ENCODE results near the gene CNTFR.

CNTFR gene

GRCh38 chr9:34585946-34586669 lies 3.4 kb downstream of the CNTFR start:
- no peak overlapping the region for H3K27ac ChIP-seq
- TF ChIP-seq CTCF (IDR thresholded peaks at IDR 0.05), result no peak
- DNase-seq (ENCODE audit: low spot score), result no peak
- no peak overlapping the region for H3K4me3 ChIP-seq

GRCh38 chr9:34584970-34585369 lies 4.6 kb downstream of the CNTFR start:
- H3K27ac ChIP-seq, result no peak overlapping the region
- H3K4me3 ChIP-seq, result no peak overlapping the region
- TF ChIP-seq CTCF (IDR thresholded peaks at IDR 0.05), result no peak
- DNase-seq (ENCODE audit: low spot score), result no peak

GRCh38 chr9:34582787-34583186 lies 6.7 kb downstream of the CNTFR start:
- no peak overlapping the region for H3K27ac ChIP-seq
- no peak overlapping the region for H3K4me3 ChIP-seq
- DNase-seq (ENCODE audit: low spot score), result no peak
- no peak for TF ChIP-seq CTCF (IDR thresholded peaks at IDR 0.05)

GRCh38 chr9:34581318-34581717 lies 8.2 kb downstream of the CNTFR start:
- no peak for DNase-seq (ENCODE audit: low spot score)
- TF ChIP-seq CTCF (IDR thresholded peaks at IDR 0.05), result no peak
- H3K4me3 ChIP-seq, result no peak overlapping the region
- H3K27ac ChIP-seq, result no peak overlapping the region

- no peak overlapping the region for H3K4me3 ChIP-seq
- H3K27ac ChIP-seq, result no peak overlapping the region
- no peak for TF ChIP-seq CTCF (IDR thresholded peaks at IDR 0.05)
- no peak for DNase-seq (ENCODE audit: low spot score)
These were observed 9.2 kb downstream of the CNTFR start for GRCh38 chr9:34580358-34580757.

- Histone ChIP-seq H3K27ac (no peak overlapping the region), H3K4me3 (no peak overlapping the region)
- TF ChIP-seq CTCF (IDR thresholded peaks at IDR 0.05), result no peak
- DNase-seq (ENCODE audit: low spot score), result no peak
These were observed 9.7 kb downstream of the CNTFR start for GRCh38 chr9:34579808-34580163.

GRCh38 chr9:34579104-34579807 lies 10.3 kb downstream of the CNTFR start:
- peak overlapping the region in 1 of 2 donors; percentile 22 for H3K27ac ChIP-seq
- no peak for TF ChIP-seq CTCF (IDR thresholded peaks at IDR 0.05)
- no peak overlapping the region for H3K4me3 ChIP-seq
- DNase-seq (ENCODE audit: low spot score), result no peak
